PC-9 (cell line): ENCODE data around the gene GPHA2. TPM values are rescaled to one million over a fixed set of nuclear protein-coding genes. Genes with fewer than 3 reads are reported as not detected.

Source experiments
- BruUV-seq: library from RNA; stranded (reverse); fragments of 400-500 nt; replicated peaks from 2 replicates; lab custom pipeline; 2021; lab: Mats Ljungman, UMichigan
- CTCF ChIA-PET: fragments of 300-600 bp; sonication (Branson Sonifier 250); formaldehyde crosslinking; loops from one replicate; lab custom pipeline; 2022; ENCODE audit warnings: antibody characterized with exemption; lab: Charles Lee
- POLR2A ChIA-PET: fragments of 300-600 bp; sonication (Branson Sonifier 250); formaldehyde crosslinking; loops from one replicate; lab custom pipeline; 2022; ENCODE audit warnings: antibody characterized with exemption; ENCODE audit not compliant: unreplicated experiment; lab: Charles Lee
- DNase-seq, 2 experiments: peaks; one replicate each; pipeline versions ENCODE4 v3.0.0 to v3.0.0-alpha.2; 2015 to 2022; ENCODE audit warnings: mixed read lengths in 1 of 2
- H2AFZ ChIP-seq: fragments of 200-600 bp; sonication (generic); 2 replicates; pipeline ENCODE4 v1.8.1; 2017; ENCODE audit warnings: antibody characterized with exemption
- H3F3A ChIP-seq: fragments of 200-600 bp; sonication (generic); 2 replicates; pipeline ENCODE4 v1.8.1; 2017; ENCODE audit warnings: antibody characterized with exemption, mild to moderate bottlenecking, low read depth; ENCODE audit not compliant: insufficient read depth
- H3K27ac ChIP-seq: fragments of 200-600 bp; sonication (generic); 2 replicates; pipeline ENCODE4 v1.6.1; 2016; ENCODE audit warnings: mixed run types
- H3K27me3 ChIP-seq: fragments of 200-600 bp; sonication (generic); 2 replicates; pipeline ENCODE4 v1.6.1; 2016; ENCODE audit warnings: low read depth, mixed run types; ENCODE audit not compliant: insufficient read depth
- H3K36me3 ChIP-seq: fragments of 200-600 bp; sonication (generic); 2 replicates; pipeline ENCODE4 v1.6.1; 2016; ENCODE audit warnings: low read depth, mixed run types
- H3K4me1 ChIP-seq: fragments of 200-600 bp; sonication (generic); replicated peaks from 2 replicates; pipeline ENCODE4 v1.6.1; 2016; ENCODE audit warnings: mixed run types; ENCODE audit not compliant: insufficient read depth
- H3K4me2 ChIP-seq: fragments of 200-600 bp; sonication (generic); 2 replicates; pipeline ENCODE4 v1.6.1; 2017; ENCODE audit warnings: mixed run types
- H3K4me3 ChIP-seq: fragments of 200-600 bp; sonication (generic); 2 replicates; pipeline ENCODE4 v1.6.1; 2016; ENCODE audit warnings: mixed run types
- H3K79me2 ChIP-seq: fragments of 200-600 bp; sonication (generic); 2 replicates; pipeline ENCODE4 v1.6.1; 2017; ENCODE audit warnings: low read depth, mixed run types
- H3K9me2 ChIP-seq: fragments of 200-600 bp; sonication (generic); 2 replicates; pipeline ENCODE4 v1.8.1; 2017; ENCODE audit warnings: mild to moderate bottlenecking; ENCODE audit not compliant: insufficient read depth
- H3K9me3 ChIP-seq: fragments of 200-600 bp; sonication (generic); 2 replicates; pipeline ENCODE4 v1.8.1; 2016; ENCODE audit warnings: low read depth; ENCODE audit not compliant: insufficient read depth
- H4K20me1 ChIP-seq: fragments of 200-600 bp; sonication (generic); 2 replicates; pipeline ENCODE4 v1.8.1; 2017; ENCODE audit not compliant: insufficient read depth
- CTCF ChIP-seq: fragments of 200-600 bp; sonication (generic); conservative IDR thresholded peaks from 2 replicates; pipeline ENCODE4 v1.6.1; 2017; ENCODE audit warnings: mixed run types, antibody characterized with exemption, mild to moderate bottlenecking, moderate library complexity
- EZH2 ChIP-seq: fragments of 200-600 bp; sonication (generic); IDR thresholded peaks from 2 replicates; pipeline ENCODE4 v1.8.0; 2017; ENCODE audit warnings: antibody characterized with exemption, low read depth
- intact Hi-C: fragments of 100-400 bp; cut with micrococcal nuclease; formaldehyde crosslinking; loops from one replicate; pipeline ENCODE4 v1.10.0; 2022; ENCODE audit not compliant: unreplicated experiment
- total RNA-seq: library from RNA; stranded (reverse); gene quantifications from 2 replicates; pipeline ENCODE4 v1.2.3, GENCODE V29; 2021

The GPHA2 gene
- total RNA-seq, 1 experiment from 2014 or later = 1.0 TPM

GRCh38 chr11:64969209-64969608 lies 33.5 kb upstream of the GPHA2 start:
- Histone ChIP-seq H4K20me1 (no peaks in the 10 kb centered on the region), H2AFZ (no peak overlapping the region), H3K4me1 (peaks cover 26% of the 10 kb centered on the region), H3K9me3 (no peaks in the 10 kb centered on the region), H3K4me3 (no peak overlapping the region), H3K36me3 (no peaks in the 10 kb centered on the region), H3K9me2 (no peaks in the 10 kb centered on the region), H3K27ac (peak overlapping the region; percentile 95), H3K79me2 (no peaks in the 10 kb centered on the region), H3K27me3 (no peaks in the 10 kb centered on the region), H3F3A (peaks cover 28% of the 10 kb centered on the region), H3K4me2 (peak overlapping the region; percentile 37)
- DNase-seq = peak; percentile 19 to 98
- POLR2A ChIA-PET = interaction anchor here (0.7 kb wide), 2 partner anchors 183 to 453 kb away, joined by 13 to 16 read pairs; partner anchors contain the start of gene NEAT1
- CTCF ChIA-PET = no interaction called here
- intact Hi-C loops = no loop called here
- BruUV-seq = no TSS peak
- TF ChIP-seq CTCF (no peak), EZH2 (no peak)

GRCh38 chr11:64967375-64967774 lies 31.7 kb upstream of the GPHA2 start:
- no peak overlapping the region for H3K4me2 ChIP-seq
- TF ChIP-seq CTCF (no peak), EZH2 (no peak)
- no TSS peak for BruUV-seq
- no peaks in the 10 kb centered on the region for H3K36me3 ChIP-seq
- H3K9me2 ChIP-seq = no peaks in the 10 kb centered on the region
- H2AFZ ChIP-seq = no peak overlapping the region
- ChIA-PET CTCF (no interaction called here), POLR2A (no interaction called here)
- H3K4me3 ChIP-seq = no peak overlapping the region
- no peaks in the 10 kb centered on the region for H3K79me2 ChIP-seq
- no peaks in the 10 kb centered on the region for H4K20me1 ChIP-seq
- H3K27ac ChIP-seq = no peak overlapping the region
- peaks cover 26% of the 10 kb centered on the region for H3F3A ChIP-seq
- no peaks in the 10 kb centered on the region for H3K9me3 ChIP-seq
- intact Hi-C loops = no loop called here
- no peak for DNase-seq
- H3K27me3 ChIP-seq = no peaks in the 10 kb centered on the region
- H3K4me1 ChIP-seq = peaks cover 26% of the 10 kb centered on the region

GRCh38 chr11:64963072-64963631 lies 27.5 kb upstream of the GPHA2 start:
- POLR2A ChIA-PET = no interaction called here
- TF ChIP-seq CTCF = no peak
- no peak for TF ChIP-seq EZH2

More at GRCh38 chr11:64963072-64963631, 27.5 kb upstream of the GPHA2 start:
- Histone ChIP-seq H3K9me2 (no peaks in the 10 kb centered on the region), H2AFZ (no peak overlapping the region), H3K79me2 (no peaks in the 10 kb centered on the region), H3K4me3 (no peak overlapping the region), H3K27me3 (no peaks in the 10 kb centered on the region), H3K27ac (no peak overlapping the region), H3K4me2 (no peak overlapping the region), H3K36me3 (no peaks in the 10 kb centered on the region), H4K20me1 (no peaks in the 10 kb centered on the region), H3F3A (0 out of 2 replicates have a peak, but pooled peaks cover 3% of the 10 kb centered on the region), H3K4me1 (no peaks in the 10 kb centered on the region), H3K9me3 (no peaks in the 10 kb centered on the region)
- DNase-seq = no peak
- CTCF ChIA-PET = no interaction called here
- no TSS peak for BruUV-seq
- intact Hi-C loops = no loop called here
